ENCODE measurements around the gene B9D2.

The B9D2 gene

GRCh38 chr19:41324921-41325639 lies 38.9 kb downstream of the B9D2 start:
- H4K20me1 ChIP-seq (ENCODE audit: insufficient read depth, low read length), result peaks cover 63% of the 10 kb centered on the region
- no peak overlapping the region for H3K4me3 ChIP-seq (ENCODE audit: low read depth in 1 of 2, low read length in 2 of 2)
- H3K4me2 ChIP-seq (ENCODE audit: insufficient read depth, low read length), result no peak overlapping the region
- H3K36me3 ChIP-seq (ENCODE audit: insufficient read depth, low read length), result peaks cover 89% of the 10 kb centered on the region
- no peaks in the 10 kb centered on the region for H3K27me3 ChIP-seq (ENCODE audit: insufficient read depth, low read length, poor library complexity)
- H2AFZ ChIP-seq (ENCODE audit: low read depth, low read length), result no peak overlapping the region
- H3K9ac ChIP-seq (ENCODE audit: low read depth, low read length), result no peak overlapping the region
- H3K9me3 ChIP-seq (ENCODE audit: insufficient read depth, low read length, severe bottlenecking), result no peaks in the 10 kb centered on the region
- ATAC-seq (ENCODE audit: insufficient read depth, low read depth), result no peak
- no peak overlapping the region for H3K27ac ChIP-seq (ENCODE audit: low read length)
- peaks cover 18% of the 10 kb centered on the region for H3K79me2 ChIP-seq (ENCODE audit: insufficient read depth, low read length)
- DNase-seq, result no peak
- no peaks in the 10 kb centered on the region for H3K4me1 ChIP-seq (ENCODE audit: insufficient read depth, low read length)
- no peak for TF ChIP-seq EZH2 (IDR thresholded peaks at IDR 0.05; ENCODE audit: borderline replicate concordance, low read depth, low read length, severe bottlenecking)
- TF ChIP-seq, protein P1, sequence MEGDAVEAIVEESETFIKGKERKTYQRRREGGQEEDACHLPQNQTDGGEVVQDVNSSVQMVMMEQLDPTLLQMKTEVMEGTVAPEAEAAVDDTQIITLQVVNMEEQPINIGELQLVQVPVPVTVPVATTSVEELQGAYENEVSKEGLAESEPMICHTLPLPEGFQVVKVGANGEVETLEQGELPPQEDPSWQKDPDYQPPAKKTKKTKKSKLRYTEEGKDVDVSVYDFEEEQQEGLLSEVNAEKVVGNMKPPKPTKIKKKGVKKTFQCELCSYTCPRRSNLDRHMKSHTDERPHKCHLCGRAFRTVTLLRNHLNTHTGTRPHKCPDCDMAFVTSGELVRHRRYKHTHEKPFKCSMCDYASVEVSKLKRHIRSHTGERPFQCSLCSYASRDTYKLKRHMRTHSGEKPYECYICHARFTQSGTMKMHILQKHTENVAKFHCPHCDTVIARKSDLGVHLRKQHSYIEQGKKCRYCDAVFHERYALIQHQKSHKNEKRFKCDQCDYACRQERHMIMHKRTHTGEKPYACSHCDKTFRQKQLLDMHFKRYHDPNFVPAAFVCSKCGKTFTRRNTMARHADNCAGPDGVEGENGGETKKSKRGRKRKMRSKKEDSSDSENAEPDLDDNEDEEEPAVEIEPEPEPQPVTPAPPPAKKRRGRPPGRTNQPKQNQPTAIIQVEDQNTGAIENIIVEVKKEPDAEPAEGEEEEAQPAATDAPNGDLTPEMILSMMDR (IDR thresholded peaks at IDR 0.05; ENCODE audit: borderline replicate concordance, extremely low read depth, low read length, poor library complexity, severe bottlenecking), result no peak

- no peak overlapping the region for H3K4me3 ChIP-seq (ENCODE audit: low read depth in 1 of 2, low read length in 2 of 2)
- no peaks in the 10 kb centered on the region for H3K4me1 ChIP-seq (ENCODE audit: insufficient read depth, low read length)
- H3K9ac ChIP-seq (ENCODE audit: low read depth, low read length), result no peak overlapping the region
Observed at GRCh38 chr19:41324231-41324702, 39.7 kb downstream of the B9D2 start.

DNA sequence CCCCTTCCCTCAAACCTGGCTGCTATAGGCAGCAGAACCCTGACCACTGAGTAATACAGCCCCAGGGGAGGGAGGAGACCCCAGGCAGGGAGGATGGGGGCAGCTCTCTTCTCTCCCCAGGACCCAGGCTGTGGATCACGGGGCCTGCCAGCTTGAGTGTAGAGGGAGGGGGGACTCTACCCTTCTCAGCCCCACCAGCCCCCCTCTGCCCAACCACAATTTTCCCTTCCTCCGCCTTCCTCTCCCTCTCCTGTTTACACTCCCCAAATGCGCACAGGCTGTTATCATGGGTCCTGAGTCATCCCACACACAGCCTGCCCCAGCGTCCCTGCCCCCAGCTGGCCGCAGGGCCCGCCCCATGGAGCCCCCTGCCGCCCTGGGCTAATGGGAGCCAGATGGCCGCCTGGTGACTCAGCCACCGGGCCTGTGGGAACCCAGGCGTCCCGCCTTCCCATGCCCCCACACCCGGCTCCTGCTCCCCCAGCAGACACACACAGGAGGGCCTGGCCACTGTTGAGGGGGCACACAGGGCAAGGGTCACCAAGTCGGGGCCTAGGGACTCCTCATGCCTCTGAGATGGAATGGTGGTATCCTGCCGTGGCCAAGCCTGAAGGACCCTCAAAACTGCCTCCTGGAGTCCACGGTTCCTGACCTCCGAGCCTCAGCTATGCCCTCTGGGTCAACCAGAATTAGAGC lies 40.4 kb downstream of the B9D2 start:
- Histone ChIP-seq H3K79me2 (ENCODE audit: insufficient read depth, low read length) (peaks cover 18% of the 10 kb centered on the region), H4K20me1 (ENCODE audit: insufficient read depth, low read length) (peaks cover 75% of the 10 kb centered on the region), H2AFZ (ENCODE audit: low read depth, low read length) (no peak overlapping the region), H3K9me3 (ENCODE audit: insufficient read depth, low read length, severe bottlenecking) (no peaks in the 10 kb centered on the region), H3K36me3 (ENCODE audit: insufficient read depth, low read length) (peaks cover 94% of the 10 kb centered on the region), H3K27ac (ENCODE audit: low read length) (no peak overlapping the region), H3K27me3 (ENCODE audit: insufficient read depth, low read length, poor library complexity) (no peaks in the 10 kb centered on the region), H3K4me3 (ENCODE audit: low read depth in 1 of 2, low read length in 2 of 2) (no peak overlapping the region), H3K4me2 (ENCODE audit: insufficient read depth, low read length) (no peak overlapping the region), H3K9ac (ENCODE audit: low read depth, low read length) (no peak overlapping the region), H3K4me1 (ENCODE audit: insufficient read depth, low read length) (no peaks in the 10 kb centered on the region)
- DNase-seq (no peak), ATAC-seq (ENCODE audit: insufficient read depth, low read depth) (no peak)
- TF ChIP-seq EZH2 (IDR thresholded peaks at IDR 0.05; ENCODE audit: borderline replicate concordance, low read depth, low read length, severe bottlenecking), result no peak
- TF ChIP-seq, protein P1 (IDR thresholded peaks at IDR 0.05; ENCODE audit: borderline replicate concordance, extremely low read depth, low read length, poor library complexity, severe bottlenecking), result no peak

More at GRCh38 chr19:41324231-41324702, 39.7 kb downstream of the B9D2 start:
- no peak for DNase-seq
- Histone ChIP-seq H3K27ac (ENCODE audit: low read length) (no peak overlapping the region), H3K36me3 (ENCODE audit: insufficient read depth, low read length) (peaks cover 94% of the 10 kb centered on the region), H3K27me3 (ENCODE audit: insufficient read depth, low read length, poor library complexity) (no peaks in the 10 kb centered on the region), H2AFZ (ENCODE audit: low read depth, low read length) (no peak overlapping the region), H4K20me1 (ENCODE audit: insufficient read depth, low read length) (peaks cover 71% of the 10 kb centered on the region), H3K4me2 (ENCODE audit: insufficient read depth, low read length) (no peak overlapping the region), H3K9me3 (ENCODE audit: insufficient read depth, low read length, severe bottlenecking) (no peaks in the 10 kb centered on the region), H3K79me2 (ENCODE audit: insufficient read depth, low read length) (peaks cover 18% of the 10 kb centered on the region)
- no peak for TF ChIP-seq EZH2 (IDR thresholded peaks at IDR 0.05; ENCODE audit: borderline replicate concordance, low read depth, low read length, severe bottlenecking)
- TF ChIP-seq, protein P1 (IDR thresholded peaks at IDR 0.05; ENCODE audit: borderline replicate concordance, extremely low read depth, low read length, poor library complexity, severe bottlenecking), result no peak
- no peak for ATAC-seq (ENCODE audit: insufficient read depth, low read depth)
